ENCODE data around the gene SPOCK3.
"Not testable (repeated sequence)": the region's sequence is repeated elsewhere in the genome, so short reads cannot be mapped to it uniquely, and the experiment has no call there.

SPOCK3 gene

GRCh38 chr4:166798126-166798525, 436.2 kb downstream of the SPOCK3 start:
- no peak for TF ChIP-seq TAF1 (IDR thresholded peaks at IDR 0.05; ENCODE audit: borderline replicate concordance, low read depth, low read length)
- TF ChIP-seq POLR2AphosphoS5 (IDR thresholded peaks at IDR 0.05; ENCODE audit: low read depth, low read length), result no peak
- no peak for TF ChIP-seq POLR2A (IDR thresholded peaks at IDR 0.05; ENCODE audit: low read depth, low read length)
- FAIRE-seq, result no peak
- DNase-seq (ENCODE audit: insufficient read length), result no peak

DNA sequence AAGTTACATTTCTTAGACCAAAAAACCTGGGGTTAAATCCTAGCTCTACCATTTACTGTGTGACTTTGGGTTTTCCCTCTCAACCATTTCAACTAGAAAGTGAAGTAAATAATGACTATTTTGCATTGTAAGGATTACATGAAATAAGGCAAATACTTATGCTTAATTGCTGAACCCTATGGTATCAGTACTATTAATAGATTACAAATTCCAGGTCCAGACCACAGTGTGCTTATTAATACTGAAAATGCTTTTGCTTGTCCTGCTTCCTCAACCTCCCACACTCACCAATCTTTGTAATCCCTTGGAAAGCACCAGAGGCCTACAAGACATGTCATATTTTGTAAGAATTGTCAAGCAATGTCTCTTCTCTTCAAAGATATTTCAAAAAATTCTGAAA, 456.5 kb downstream of the SPOCK3 start:
- FAIRE-seq (no peak), DNase-seq (ENCODE audit: insufficient read length) (no peak)
- TF ChIP-seq POLR2AphosphoS5 (IDR thresholded peaks at IDR 0.05; ENCODE audit: low read depth, low read length) (no peak), TAF1 (IDR thresholded peaks at IDR 0.05; ENCODE audit: borderline replicate concordance, low read depth, low read length) (no peak), POLR2A (IDR thresholded peaks at IDR 0.05; ENCODE audit: low read depth, low read length) (no peak)

- TF ChIP-seq POLR2AphosphoS5 (IDR thresholded peaks at IDR 0.05; ENCODE audit: low read depth, low read length) (no peak), POLR2A (IDR thresholded peaks at IDR 0.05; ENCODE audit: low read depth, low read length) (no peak), TAF1 (IDR thresholded peaks at IDR 0.05; ENCODE audit: borderline replicate concordance, low read depth, low read length) (no peak)
- DNase-seq (ENCODE audit: insufficient read length) (no peak), FAIRE-seq (no peak)
Measured at GRCh38 chr4:166763018-166763417, 471.3 kb downstream of the SPOCK3 start.

DNA sequence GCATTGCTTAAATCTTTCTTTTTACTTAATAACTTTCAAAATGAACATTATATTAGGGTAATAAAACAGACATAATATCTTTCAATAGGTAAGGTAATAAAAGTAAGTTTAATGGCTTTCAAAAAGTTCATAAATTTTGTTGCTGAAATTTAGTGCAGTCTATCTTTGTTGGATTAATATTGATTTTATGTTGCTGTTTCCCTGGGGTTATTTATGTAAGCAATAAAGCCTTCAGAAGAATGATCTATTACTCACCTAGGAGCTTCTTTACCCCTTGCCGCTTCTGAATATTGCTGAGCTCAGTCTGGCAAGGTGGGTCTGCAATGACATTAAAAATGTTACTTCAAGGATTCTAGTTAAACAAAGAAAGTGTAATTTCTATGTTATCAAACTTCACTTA, 492.6 kb downstream of the SPOCK3 start:
- TF ChIP-seq TAF1 (IDR thresholded peaks at IDR 0.05; ENCODE audit: borderline replicate concordance, low read depth, low read length), result no peak
- no peak for TF ChIP-seq POLR2A (IDR thresholded peaks at IDR 0.05; ENCODE audit: low read depth, low read length)
- no peak for TF ChIP-seq POLR2AphosphoS5 (IDR thresholded peaks at IDR 0.05; ENCODE audit: low read depth, low read length)
- no peak for FAIRE-seq

GRCh38 chr4:166739215-166739614, 495.1 kb downstream of the SPOCK3 start:
- not testable (repeated sequence) for FAIRE-seq; DNase-seq (ENCODE audit: insufficient read length)

More for the DNA sequence above, 492.6 kb downstream of the SPOCK3 start:
- DNase-seq (ENCODE audit: insufficient read length), result no peak

GRCh38 chr4:166737430-166737829, 496.9 kb downstream of the SPOCK3 start:
- FAIRE-seq (no peak), DNase-seq (ENCODE audit: insufficient read length) (no peak)
- TF ChIP-seq TAF1 (IDR thresholded peaks at IDR 0.05; ENCODE audit: borderline replicate concordance, low read depth, low read length) (no peak), POLR2AphosphoS5 (IDR thresholded peaks at IDR 0.05; ENCODE audit: low read depth, low read length) (no peak), POLR2A (IDR thresholded peaks at IDR 0.05; ENCODE audit: low read depth, low read length) (no peak)

DNA sequence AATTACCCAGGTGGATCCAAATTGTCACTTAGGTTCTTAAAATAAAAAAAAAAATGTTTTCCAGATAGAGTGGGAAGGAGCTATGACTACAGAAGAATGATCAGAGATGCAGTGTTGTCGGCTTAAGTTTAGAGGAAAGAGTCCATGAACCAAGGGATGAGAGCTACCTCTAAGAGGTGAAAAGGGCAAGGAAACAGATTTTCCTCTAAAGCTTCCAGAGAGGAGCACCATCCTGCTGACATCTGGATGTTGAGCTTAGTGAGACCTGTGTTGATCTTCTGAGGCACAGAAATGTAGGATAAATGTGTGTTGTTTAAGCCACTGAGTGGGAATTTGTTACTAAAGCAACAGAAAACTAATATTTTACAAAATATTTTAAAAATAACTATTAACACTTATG, 498.7 kb downstream of the SPOCK3 start:
- TF ChIP-seq POLR2A (IDR thresholded peaks at IDR 0.05; ENCODE audit: low read depth, low read length), result no peak
- TF ChIP-seq POLR2AphosphoS5 (IDR thresholded peaks at IDR 0.05; ENCODE audit: low read depth, low read length), result no peak
- TF ChIP-seq TAF1 (IDR thresholded peaks at IDR 0.05; ENCODE audit: borderline replicate concordance, low read depth, low read length), result no peak
- no peak for DNase-seq (ENCODE audit: insufficient read length)
- FAIRE-seq, result no peak

DNA sequence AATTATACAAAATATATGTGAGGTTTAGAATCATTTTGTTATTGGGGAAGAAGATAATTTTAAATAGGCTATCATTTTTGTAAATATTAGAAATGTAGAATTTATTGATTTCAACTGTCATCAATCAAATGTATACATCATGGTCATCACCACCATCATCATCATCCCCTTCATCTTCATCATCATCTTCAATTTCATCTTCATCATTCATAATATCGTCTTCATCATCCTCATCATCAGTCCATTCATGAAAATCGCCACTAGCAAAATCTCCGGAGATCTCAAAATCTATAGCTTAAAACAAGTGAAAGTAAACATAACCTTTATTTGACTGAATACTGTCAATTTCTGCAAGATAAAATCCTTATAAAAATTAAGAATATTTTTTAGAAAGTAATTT, 499.5 kb downstream of the SPOCK3 start:
- no peak for TF ChIP-seq POLR2A (IDR thresholded peaks at IDR 0.05; ENCODE audit: low read depth, low read length)
- TF ChIP-seq TAF1 (IDR thresholded peaks at IDR 0.05; ENCODE audit: borderline replicate concordance, low read depth, low read length), result no peak
- TF ChIP-seq POLR2AphosphoS5 (IDR thresholded peaks at IDR 0.05; ENCODE audit: low read depth, low read length), result no peak
- DNase-seq (ENCODE audit: insufficient read length) (no peak), FAIRE-seq (no peak)

DNA sequence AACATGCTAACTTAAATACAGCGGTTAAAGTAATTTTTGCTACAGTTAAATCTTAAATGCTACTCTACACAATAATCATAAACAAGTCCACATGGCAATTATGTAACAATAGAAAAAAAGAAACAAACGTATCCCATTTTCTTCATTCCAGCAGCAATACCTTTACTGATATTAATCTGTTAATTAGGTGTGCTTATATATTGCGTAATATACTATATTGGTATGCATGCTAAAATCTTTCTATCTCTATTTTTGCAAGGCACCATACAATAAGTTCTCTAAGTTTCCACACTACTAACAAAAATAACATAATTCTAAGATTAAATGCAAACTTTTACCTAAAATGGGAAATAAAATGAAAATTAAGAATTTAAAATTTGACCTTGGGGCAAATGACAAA, 500.6 kb downstream of the SPOCK3 start:
- no peak for DNase-seq (ENCODE audit: insufficient read length)
- no peak for FAIRE-seq
- no peak for TF ChIP-seq POLR2AphosphoS5 (IDR thresholded peaks at IDR 0.05; ENCODE audit: low read depth, low read length)
- no peak for TF ChIP-seq TAF1 (IDR thresholded peaks at IDR 0.05; ENCODE audit: borderline replicate concordance, low read depth, low read length)
- no peak for TF ChIP-seq POLR2A (IDR thresholded peaks at IDR 0.05; ENCODE audit: low read depth, low read length)

GRCh38 chr4:166726832-166727231, 507.5 kb downstream of the SPOCK3 start:
- DNase-seq (ENCODE audit: insufficient read length) (no peak), FAIRE-seq (no peak)
- TF ChIP-seq TAF1 (IDR thresholded peaks at IDR 0.05; ENCODE audit: borderline replicate concordance, low read depth, low read length) (no peak), POLR2A (IDR thresholded peaks at IDR 0.05; ENCODE audit: low read depth, low read length) (no peak)

DNA sequence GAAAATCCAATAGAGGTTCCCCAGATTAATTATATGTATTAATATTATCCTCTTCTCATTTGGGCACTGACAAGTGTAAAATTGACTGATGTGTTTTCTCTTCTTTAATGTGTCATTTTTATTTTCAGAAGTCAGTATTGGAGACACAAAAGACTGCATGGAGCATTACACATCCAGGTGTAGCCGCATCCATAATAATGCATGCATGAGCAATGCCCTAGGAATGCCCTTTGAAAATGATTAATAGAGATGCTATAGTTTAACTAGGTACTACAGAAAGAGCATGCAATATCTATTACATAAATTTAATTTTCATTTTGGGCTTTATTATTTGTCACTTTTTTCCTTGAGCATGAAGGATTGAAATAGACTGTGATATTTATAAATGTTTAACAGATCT, 509.9 kb downstream of the SPOCK3 start:
- TF ChIP-seq TAF1 (IDR thresholded peaks at IDR 0.05; ENCODE audit: borderline replicate concordance, low read depth, low read length) (no peak), POLR2A (IDR thresholded peaks at IDR 0.05; ENCODE audit: low read depth, low read length) (no peak), POLR2AphosphoS5 (IDR thresholded peaks at IDR 0.05; ENCODE audit: low read depth, low read length) (no peak)
- FAIRE-seq, result no peak

GRCh38 chr4:166723532-166724140, 510.7 kb downstream of the SPOCK3 start:
- FAIRE-seq (no peak), DNase-seq (ENCODE audit: insufficient read length) (no peak)
- TF ChIP-seq POLR2A (IDR thresholded peaks at IDR 0.05; ENCODE audit: low read depth, low read length), result no peak
- TF ChIP-seq TAF1 (IDR thresholded peaks at IDR 0.05; ENCODE audit: borderline replicate concordance, low read depth, low read length), result no peak
- no peak for TF ChIP-seq POLR2AphosphoS5 (IDR thresholded peaks at IDR 0.05; ENCODE audit: low read depth, low read length)

More for the DNA sequence above, 509.9 kb downstream of the SPOCK3 start:
- DNase-seq (ENCODE audit: insufficient read length), result no peak

DNA sequence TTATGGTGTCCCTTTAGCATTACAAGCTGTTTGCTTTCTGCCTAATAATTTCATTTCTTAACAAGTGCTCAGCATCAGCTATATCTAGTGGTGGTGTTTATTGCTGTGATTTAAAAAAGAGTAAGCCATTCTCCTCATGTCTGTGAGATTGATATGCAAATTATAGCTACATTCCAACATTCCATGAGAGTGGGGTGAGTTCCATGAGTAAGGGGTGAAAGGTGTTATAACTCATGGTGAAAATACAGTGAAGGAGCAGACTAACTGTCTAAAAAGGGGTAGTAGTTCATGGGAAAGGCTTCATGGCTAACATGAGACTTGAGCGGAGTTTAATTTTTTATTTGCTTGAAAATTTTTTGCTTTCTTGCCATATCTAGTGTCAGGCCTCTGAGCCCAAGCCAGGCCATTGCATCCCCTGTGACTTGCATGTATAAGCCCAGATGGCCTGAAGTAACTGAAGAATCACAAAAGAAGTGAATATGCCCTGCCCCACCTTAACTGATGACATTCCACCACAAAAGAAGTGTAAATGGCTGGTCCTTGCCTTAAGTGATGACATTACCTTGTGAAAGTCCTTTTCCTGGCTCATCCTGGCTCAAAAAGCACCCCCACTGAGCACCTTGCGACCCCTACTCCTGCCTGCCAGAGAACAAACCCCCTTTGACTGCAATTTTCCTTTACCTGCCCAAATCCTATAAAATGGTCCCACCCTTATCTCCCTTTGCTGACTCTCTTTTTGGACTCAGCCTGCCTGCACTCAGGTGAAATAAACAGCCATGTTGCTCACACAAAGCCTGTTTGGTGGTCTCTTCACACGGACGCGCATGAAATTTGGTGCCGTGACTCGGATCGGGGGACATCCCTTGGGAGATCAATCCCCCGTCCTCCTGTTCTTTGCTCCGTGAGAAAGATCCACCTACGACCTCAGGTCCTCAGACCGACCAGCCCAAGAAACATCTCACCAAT, 518.3 kb downstream of the SPOCK3 start:
- not testable (repeated sequence) for FAIRE-seq

More for the DNA sequence above, 518.3 kb downstream of the SPOCK3 start:
- DNase-seq (ENCODE audit: insufficient read length), result not testable (repeated sequence)
